ENCODE data around the gene TCF4.
A peak's percentile ranks its signal among the peaks of the same experiment; 100 is the strongest.

TCF4 gene

GRCh38 chr18:55487997-55488396, 100.0 kb downstream of the TCF4 start:
- DNase-seq (ENCODE audit: low read depth) = no peak
- H3K4me3 ChIP-seq (ENCODE audit: control insufficient read depth, low read depth, low read length) = no peak overlapping the region
- TF ChIP-seq CTCF (conservative IDR thresholded peaks at IDR 0.05; ENCODE audit: control insufficient read depth, insufficient read depth, low read depth, low read length) = no peak

- H3K4me3 ChIP-seq (ENCODE audit: control insufficient read depth, low read depth, low read length) = no peak overlapping the region
- DNase-seq (ENCODE audit: low read depth) = no peak
- TF ChIP-seq CTCF (conservative IDR thresholded peaks at IDR 0.05; ENCODE audit: control insufficient read depth, insufficient read depth, low read depth, low read length) = no peak
Measured at GRCh38 chr18:55486936-55487335, 101.1 kb downstream of the TCF4 start.

DNA sequence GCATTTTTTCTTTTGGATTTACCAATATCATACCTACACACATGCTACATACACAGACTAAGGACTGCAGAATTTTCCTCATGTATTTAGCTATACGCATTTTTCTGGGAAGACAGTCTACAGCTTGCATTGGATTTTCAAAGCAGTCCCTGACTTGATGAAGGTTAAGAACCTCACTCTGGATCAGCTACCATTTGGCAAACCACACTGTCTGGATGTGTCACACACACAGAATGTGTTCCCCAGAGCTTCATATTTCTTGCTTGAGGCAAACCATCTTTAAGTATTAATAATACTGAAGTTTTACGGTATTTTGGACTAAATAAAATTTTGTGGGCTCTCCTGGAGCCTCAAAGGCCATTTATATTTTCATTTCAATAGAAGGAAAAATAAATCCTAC, 102.3 kb downstream of the TCF4 start:
- peak; percentile 80 for DNase-seq (ENCODE audit: low read depth)
- no peak for TF ChIP-seq CTCF (conservative IDR thresholded peaks at IDR 0.05; ENCODE audit: control insufficient read depth, insufficient read depth, low read depth, low read length)

GRCh38 chr18:55484773-55485172, 103.2 kb downstream of the TCF4 start:
- DNase-seq (ENCODE audit: low read depth) = no peak
- no peak overlapping the region for H3K4me3 ChIP-seq (ENCODE audit: control insufficient read depth, low read depth, low read length)
- no peak for TF ChIP-seq CTCF (conservative IDR thresholded peaks at IDR 0.05; ENCODE audit: control insufficient read depth, insufficient read depth, low read depth, low read length)

More for the DNA sequence above, 102.3 kb downstream of the TCF4 start:
- H3K4me3 ChIP-seq (ENCODE audit: control insufficient read depth, low read depth, low read length) = no peak overlapping the region

DNA sequence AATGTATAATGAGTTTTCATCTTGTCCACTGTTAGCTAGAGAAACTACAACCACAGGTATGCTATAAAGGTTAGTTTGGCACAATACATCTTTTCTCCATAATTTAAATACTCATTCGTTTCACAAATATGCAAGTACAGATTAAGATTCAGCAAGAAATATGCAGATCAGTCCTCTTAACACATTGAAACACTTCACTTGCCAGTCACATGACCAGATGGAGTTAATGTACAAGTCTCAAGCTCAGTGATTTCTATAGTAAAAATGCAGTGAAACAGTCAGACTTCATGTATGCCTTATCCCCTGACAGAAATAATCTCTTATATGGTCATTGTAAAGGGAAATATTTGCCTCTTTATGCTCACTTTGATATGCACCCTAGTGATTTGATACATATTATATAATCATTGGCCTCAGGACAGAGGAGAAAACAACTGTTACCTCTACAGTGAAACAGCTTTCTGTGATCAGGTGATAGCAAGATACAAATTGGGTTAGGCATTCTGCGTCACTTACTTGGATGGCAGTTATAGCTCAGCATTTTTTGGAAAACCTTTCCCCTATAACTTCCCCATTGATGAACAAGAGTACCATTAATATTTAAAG, 104.6 kb downstream of the TCF4 start:
- DNase-seq (ENCODE audit: low read depth) = no peak
- H3K4me3 ChIP-seq (ENCODE audit: control insufficient read depth, low read depth, low read length) = no peak overlapping the region
- TF ChIP-seq CTCF (conservative IDR thresholded peaks at IDR 0.05; ENCODE audit: control insufficient read depth, insufficient read depth, low read depth, low read length) = no peak

DNA sequence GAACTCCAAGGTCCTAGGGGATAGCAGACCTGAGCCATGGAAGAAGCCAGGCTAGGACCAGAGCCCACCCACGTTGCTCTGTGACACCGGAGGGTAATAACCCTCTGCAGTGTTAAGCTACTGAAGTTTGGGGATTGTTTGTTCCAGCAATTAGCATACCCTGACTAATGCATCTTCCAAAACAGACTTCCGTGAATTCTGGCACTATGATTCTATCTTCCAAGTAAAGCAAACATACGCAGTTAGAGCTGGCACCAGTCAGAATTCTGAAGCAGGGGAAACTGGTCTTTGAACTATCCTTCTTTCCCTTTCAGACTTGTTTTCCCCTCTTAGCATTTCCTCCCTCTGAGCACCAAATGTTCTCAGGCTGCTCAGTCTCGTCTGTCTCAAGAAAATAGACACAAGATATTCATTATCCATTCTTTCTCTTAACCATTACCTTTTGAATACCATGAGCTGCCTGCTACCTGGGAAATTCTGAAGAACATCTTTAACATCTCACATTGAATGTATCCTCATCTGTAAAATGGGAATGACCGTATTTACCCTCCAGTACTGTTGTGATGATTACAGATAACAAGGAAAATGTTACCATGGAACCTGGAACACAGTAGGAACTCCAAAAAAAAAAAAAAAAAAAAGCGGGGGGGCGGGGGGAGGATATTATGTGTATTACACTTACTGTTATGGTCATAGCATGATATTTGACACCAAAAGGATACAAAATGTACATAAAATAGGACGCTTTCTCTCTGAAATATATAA, 108.2 kb downstream of the TCF4 start:
- no peak for DNase-seq (ENCODE audit: low read depth)
- TF ChIP-seq CTCF (conservative IDR thresholded peaks at IDR 0.05; ENCODE audit: control insufficient read depth, insufficient read depth, low read depth, low read length) = no peak
- H3K4me3 ChIP-seq (ENCODE audit: control insufficient read depth, low read depth, low read length) = no peak overlapping the region

Measured in fibroblast of mammary gland (primary cell).